K562 (cell line): ENCODE results near the gene MS4A2. TPM values are rescaled to one million over a fixed set of nuclear protein-coding genes. Genes with fewer than 3 reads are reported as not detected.

ENCODE experiments used
- ATAC-seq: fragments of 200-7000 bp; cut with Tn5 transposase; 3 replicates; pipeline ENCODE4 v1.9.1; 2020; ENCODE audit warnings: moderate library complexity
- BruUV-seq: library from RNA; stranded (reverse); fragments of 400-500 nt; replicated peaks from 2 replicates; lab custom pipeline; 2021; lab: Mats Ljungman, UMichigan
- CTCF ChIA-PET: fragments of 300-600 bp; formaldehyde crosslinking; extraction: SDS; loops from one replicate; lab custom pipeline; 2021; ENCODE audit warnings: low intra/inter-chr PET ratio; lab: Yijun Ruan, JAX
- POLR2A ChIA-PET: fragments of 300-600, 350-650 bp; sonication (Branson Sonifier 250); formaldehyde crosslinking; extraction: SDS; loops from one replicate; lab custom pipeline; 2021; ENCODE audit warnings: antibody characterized with exemption, inconsistent platforms; lab: Yijun Ruan, JAX
- DNase-seq, 4 experiments: peaks; one replicate each; pipeline versions ENCODE4 v3.0.0 to v3.0.0-alpha.2; 2011 to 2018; ENCODE audit warnings: low spot score in 3 of 4, mixed read lengths in 3 of 4; ENCODE audit errors: extremely low read depth in 1 of 4
- FAIRE-seq: peaks from 2 replicates; lab custom pipeline; 2011; peaks lifted over from hg19 to GRCh38; lab: Jason Lieb, UNC
- H2AFZ ChIP-seq: 2 replicates; pipeline ENCODE4 v1.6.0; 2011; ENCODE audit warnings: low read depth, low read length, control low read depth, inconsistent platforms
- H3K27ac ChIP-seq: fragments of 200-600 bp; 3 replicates; pipeline ENCODE4 v1.8.0; 2011; ENCODE audit warnings: low read depth, mild to moderate bottlenecking, control low read depth, inconsistent platforms, low read length, moderate library complexity, mixed read lengths; ENCODE audit errors: extremely low read depth
- H3K27me3 ChIP-seq, 2 experiments: fragments of 300-600 bp in 1 of 2; 2 replicates in 1 of 2; 3 replicates in 1 of 2; pipeline versions ENCODE4 v1.6.0 to v1.8.0; 2011; ENCODE audit warnings: inconsistent platforms in 2 of 2, low read length in 2 of 2, mild to moderate bottlenecking in 1 of 2, mixed read lengths in 1 of 2, moderate library complexity in 1 of 2; ENCODE audit not compliant: control insufficient read depth in 2 of 2, insufficient read depth in 2 of 2
- H3K36me3 ChIP-seq: fragments of 300-600 bp; 3 replicates; pipeline ENCODE4 v1.8.0; 2011; ENCODE audit warnings: mild to moderate bottlenecking, low read length, inconsistent platforms; ENCODE audit not compliant: control insufficient read depth, insufficient read depth
- H3K4me1 ChIP-seq, 2 experiments: fragments of 200-600 bp in 1 of 2; replicated peaks in 1 of 2; 2 replicates in 1 of 2; 3 replicates in 1 of 2; pipeline versions ENCODE4 v1.5.1 to v1.8.0; 2011; ENCODE audit warnings: inconsistent platforms in 2 of 2, low read length in 2 of 2, mild to moderate bottlenecking in 1 of 2, mixed read lengths in 1 of 2, moderate library complexity in 1 of 2; ENCODE audit not compliant: control insufficient read depth in 2 of 2, insufficient read depth in 2 of 2
- H3K4me2 ChIP-seq: 2 replicates; pipeline ENCODE4 v1.6.1; 2011; ENCODE audit warnings: low read length, control low read depth, inconsistent platforms, mixed read lengths; ENCODE audit not compliant: insufficient read depth
- H3K4me3 ChIP-seq: fragments of 200-600 bp; sonication (generic), shearing (Covaris generic); 2 replicates; pipeline ENCODE4 v1.5.1; 2016; ENCODE audit warnings: control low read depth, inconsistent platforms
- H3K79me2 ChIP-seq: fragments of 200-600 bp; 3 replicates; pipeline ENCODE4 v1.8.0; 2011; ENCODE audit warnings: low read length, inconsistent platforms; ENCODE audit not compliant: control insufficient read depth, insufficient read depth
- H3K9ac ChIP-seq, 2 experiments: 2 replicates each; pipeline versions ENCODE4 v1.6.0 to v1.6.1; 2011; ENCODE audit warnings: low read depth in 2 of 2, low read length in 2 of 2, control low read depth in 1 of 2, inconsistent platforms in 1 of 2, mild to moderate bottlenecking in 1 of 2, mixed read lengths in 1 of 2; ENCODE audit not compliant: insufficient read depth in 1 of 2
- H3K9me1 ChIP-seq: one replicate; pipeline ENCODE4 v1.6.0; 2011; ENCODE audit warnings: inconsistent platforms, mild to moderate bottlenecking, low read length, moderate library complexity; ENCODE audit not compliant: control insufficient read depth, insufficient read depth
- H3K9me3 ChIP-seq: replicated peaks from 2 replicates; pipeline ENCODE4 v1.5.1; 2011; ENCODE audit warnings: low read depth, low read length, inconsistent platforms; ENCODE audit not compliant: control insufficient read depth, insufficient read depth
- H4K20me1 ChIP-seq: replicated peaks from 2 replicates; pipeline ENCODE4 v1.6.1; 2011; ENCODE audit warnings: low read length, inconsistent platforms, mixed read lengths; ENCODE audit not compliant: control insufficient read depth, insufficient read depth
- ARID1B ChIP-seq: fragments of 450-650 bp; IDR thresholded peaks from 2 replicates; pipeline ENCODE4 v1.6.1; 2016; ENCODE audit warnings: antibody characterized with exemption, mild to moderate bottlenecking, inconsistent platforms
- BHLHE40 ChIP-seq: IDR thresholded peaks from 2 replicates; pipeline ENCODE4 v1.6.1; 2011; ENCODE audit warnings: low read length, improper control_type of control experiment
- CREB1 ChIP-seq, 2 experiments: sonication (generic) in 1 of 2; formaldehyde crosslinking in 1 of 2; IDR thresholded peaks; 2 replicates each; pipeline versions ENCODE4 v1.6.1 to v1.8.0; 2012 to 2022; ENCODE audit warnings: inconsistent platforms in 1 of 2, mild to moderate bottlenecking in 1 of 2, missing genetic modification reagents in 1 of 2, moderate library complexity in 1 of 2
- CTBP1 ChIP-seq: fragments of 450-650 bp; IDR thresholded peaks from 2 replicates; pipeline ENCODE4 v1.6.1; 2016; ENCODE audit warnings: borderline replicate concordance
- GATAD2B ChIP-seq: fragments of 450-650 bp; IDR thresholded peaks from 2 replicates; pipeline ENCODE4 v1.6.1; 2017; ENCODE audit warnings: mild to moderate bottlenecking, borderline replicate concordance
- MAFF ChIP-seq: IDR thresholded peaks from 2 replicates; pipeline ENCODE4 v1.6.1; 2012; ENCODE audit warnings: low read length, improper control_type of control experiment
- NCOR1 ChIP-seq: fragments of 450-650 bp; IDR thresholded peaks from 2 replicates; pipeline ENCODE4 v1.6.1; 2016; ENCODE audit warnings: mild to moderate bottlenecking, moderate library complexity
- PHB ChIP-seq: fragments of 250-450 bp; sonication (Bioruptor Pico); IDR thresholded peaks from 2 replicates; pipeline ENCODE4 v1.5.0; 2021
- POLR3A ChIP-seq: IDR thresholded peaks from 2 replicates; pipeline ENCODE4 v1.6.1; 2011; ENCODE audit warnings: borderline replicate concordance, mild to moderate bottlenecking, moderate library complexity; ENCODE audit not compliant: insufficient read length, insufficient read depth; ENCODE audit errors: extremely low read depth
- PURB ChIP-seq: sonication (generic); formaldehyde crosslinking; IDR thresholded peaks from 2 replicates; pipeline ENCODE4 v1.9.0; 2021; ENCODE audit warnings: low read depth, mild to moderate bottlenecking, missing genetic modification reagents
- RB1 ChIP-seq: fragments of 450-650 bp; IDR thresholded peaks from 2 replicates; pipeline ENCODE4 v1.6.1; 2017; ENCODE audit warnings: low read depth, mild to moderate bottlenecking
- SMAD3 ChIP-seq: fragments of 450-650 bp; formaldehyde crosslinking; conservative IDR thresholded peaks from 2 replicates; pipeline ENCODE4 v1.4.0; 2020; ENCODE audit warnings: mild to moderate bottlenecking
- SMC3 ChIP-seq: conservative IDR thresholded peaks from 2 replicates; pipeline ENCODE4 v1.6.1; 2011; ENCODE audit warnings: low read depth, low read length, improper control_type of control experiment; ENCODE audit not compliant: insufficient read depth
- STAT5A ChIP-seq: IDR thresholded peaks from 2 replicates; pipeline ENCODE4 v1.6.1; 2012; ENCODE audit warnings: low read length, inconsistent platforms, borderline replicate concordance
- TAF1 ChIP-seq: IDR thresholded peaks from 2 replicates; pipeline ENCODE4 v1.6.1; 2011; ENCODE audit warnings: mild to moderate bottlenecking, low read length, moderate library complexity; ENCODE audit not compliant: insufficient read depth, control insufficient read depth, severe bottlenecking; ENCODE audit errors: extremely low read depth
- ZC3H8 ChIP-seq: fragments of 450-650 bp; IDR thresholded peaks from 2 replicates; pipeline ENCODE4 v1.6.1; 2017
- ZNF24 ChIP-seq: fragments of 450-650 bp; IDR thresholded peaks from 2 replicates; pipeline ENCODE4 v1.6.1; 2016
- ZNF583 ChIP-seq: fragments of 250-450 bp; sonication (Bioruptor Pico); IDR thresholded peaks from 2 replicates; pipeline ENCODE4 v1.4.0; 2020
- WGBS: fragments of 100-300 bp; shearing (Covaris generic); methylation state at CpG from one replicate; pipeline ENCODE4 v1.1.6; 2016; ENCODE audit warnings: low coverage, mixed read lengths; ENCODE audit not compliant: insufficient coverage; ENCODE audit errors: missing lambda C conversion rate; 5-methylcytosine and 5-hydroxymethylcytosine counted together
- in situ Hi-C: fragments of 300-500 bp; cut with MboI; formaldehyde crosslinking; loops from 4 replicates; pipeline ENCODE4 v1.15.0; 2018; ENCODE audit warnings: inconsistent platforms, mixed read lengths
- intact Hi-C: fragments of 100-400 bp; cut with micrococcal nuclease; formaldehyde crosslinking; loops from 2 replicates; pipeline ENCODE4 v1.14.2; 2022
- polyA plus RNA-seq, 8 experiments: library from polyadenylated mRNA; depleted of rRNA in 4 of 8; stranded (reverse) in 5 of 8; unstranded in 3 of 8; fragments of >200 nt; fragmentation: Nextera tagmentation in 2 of 8; fragmentation: Illumina TruSeq in 1 of 8; extraction: Ambion mirVana in 2 of 8; extraction: Trizol in 1 of 8; gene quantifications; 2 replicates each; pipeline versions ENCODE4 v1.2.1 to v1.2.3, GENCODE V29; 2011 to 2014; ENCODE audit warnings: inconsistent platforms in 1 of 8, missing spikeins in 1 of 8
- total RNA-seq, 7 experiments: library from RNA; depleted of rRNA in 6 of 7; stranded (reverse); fragments of >200 nt in 6 of 7; fragmentation: Illumina TruSeq in 2 of 7; extraction: Trizol in 2 of 7; gene quantifications; 2 replicates each; pipeline versions ENCODE4 v1.2.1 to v1.2.3, GENCODE V29; 2011 to 2021; ENCODE audit warnings: low replicate concordance in 1 of 7
- TF ChIP-seq, protein P1 (sequence below): fragments of 250-450 bp; sonication (Bioruptor Pico); IDR thresholded peaks from 2 replicates; pipeline ENCODE4 v1.4.0; 2020; ENCODE audit warnings: mild to moderate bottlenecking, moderate library complexity, borderline replicate concordance
- TF ChIP-seq, protein P2 (sequence below): IDR thresholded peaks from 2 replicates; pipeline ENCODE4 v1.6.1; 2011; ENCODE audit not compliant: insufficient read length; ENCODE audit errors: extremely low read depth

The MS4A2 gene
- total and polyA plus RNA-seq, 9 of the 15 experiments (the other 6 are each of a cell fraction or from before 2014, with no cell fraction given): 0.06 to 5.7 (median 0.86) TPM

- H3K79me2 ChIP-seq: peaks cover 18% of the 10 kb centered on the region; the same call in 2 of the 3 replicates
- no peaks in the 10 kb centered on the region for H3K36me3 ChIP-seq
- ChIA-PET CTCF (no interaction called here), POLR2A (interaction anchor here (0.6 kb wide), 1 partner anchor 359 kb away, joined by 4 read pairs; no protein-coding TSS in a partner anchor)
- H3K4me2 ChIP-seq: peak within 1 kb of the TSS; percentile 66
- H3K27me3 ChIP-seq: no peaks in the 10 kb centered on the region
- peaks cover 3 to 25% of the 10 kb centered on the region in 2 experiments; a peak in 4 of 5 replicates for H3K4me1 ChIP-seq
- FAIRE-seq: peak; percentile 81
- H2AFZ ChIP-seq: peak within 1 kb of the TSS; percentile 64
- H3K9ac ChIP-seq: peak within 1 kb of the TSS; percentile 14 to 31; a peak in 2 of 4 replicates
- DNase-seq: peak; percentile 20 to 76 (median 34)
- H3K9me3 ChIP-seq: no peaks in the 10 kb centered on the region
- no TSS peak for BruUV-seq
- H3K27ac ChIP-seq: peak within 1 kb of the TSS; percentile 62; the same call in 2 of the 3 replicates
- no peaks in the 10 kb centered on the region for H4K20me1 ChIP-seq
- in situ Hi-C loops (no loop called here), intact Hi-C loops (loop anchor here (1.0 to 10.0 kb wide), 3 partner anchors 66 to 302 kb away; partner anchors contain the start of gene STX3)
- no peaks in the 10 kb centered on the region for H3K9me1 ChIP-seq
- H3K4me3 ChIP-seq: peak within 1 kb of the TSS; percentile 19; the same call in 1 of the 2 replicates
- ATAC-seq: peak; percentile 90
- 2% methylated on average over 8 of the region's 8 CpGs for WGBS
- TF ChIP-seq ARID1B: peak; percentile 82
- TF ChIP-seq CREB1 (IDR thresholded peaks at IDR 0.05): no peak
- TF ChIP-seq CREB1 (CRISPR knock-in tag; IDR thresholded peaks at IDR 0.05): no peak
- TF ChIP-seq MAFF: no peak
- TF ChIP-seq CTBP1: peak; percentile 95
- TF ChIP-seq TAF1: no peak
- no peak for TF ChIP-seq SMC3
- TF ChIP-seq GATAD2B: no peak
- no peak for TF ChIP-seq RB1
- TF ChIP-seq PURB (CRISPR knock-in tag): no peak
- TF ChIP-seq ZC3H8: no peak
- no peak for TF ChIP-seq ZNF583
- TF ChIP-seq, protein P1, sequence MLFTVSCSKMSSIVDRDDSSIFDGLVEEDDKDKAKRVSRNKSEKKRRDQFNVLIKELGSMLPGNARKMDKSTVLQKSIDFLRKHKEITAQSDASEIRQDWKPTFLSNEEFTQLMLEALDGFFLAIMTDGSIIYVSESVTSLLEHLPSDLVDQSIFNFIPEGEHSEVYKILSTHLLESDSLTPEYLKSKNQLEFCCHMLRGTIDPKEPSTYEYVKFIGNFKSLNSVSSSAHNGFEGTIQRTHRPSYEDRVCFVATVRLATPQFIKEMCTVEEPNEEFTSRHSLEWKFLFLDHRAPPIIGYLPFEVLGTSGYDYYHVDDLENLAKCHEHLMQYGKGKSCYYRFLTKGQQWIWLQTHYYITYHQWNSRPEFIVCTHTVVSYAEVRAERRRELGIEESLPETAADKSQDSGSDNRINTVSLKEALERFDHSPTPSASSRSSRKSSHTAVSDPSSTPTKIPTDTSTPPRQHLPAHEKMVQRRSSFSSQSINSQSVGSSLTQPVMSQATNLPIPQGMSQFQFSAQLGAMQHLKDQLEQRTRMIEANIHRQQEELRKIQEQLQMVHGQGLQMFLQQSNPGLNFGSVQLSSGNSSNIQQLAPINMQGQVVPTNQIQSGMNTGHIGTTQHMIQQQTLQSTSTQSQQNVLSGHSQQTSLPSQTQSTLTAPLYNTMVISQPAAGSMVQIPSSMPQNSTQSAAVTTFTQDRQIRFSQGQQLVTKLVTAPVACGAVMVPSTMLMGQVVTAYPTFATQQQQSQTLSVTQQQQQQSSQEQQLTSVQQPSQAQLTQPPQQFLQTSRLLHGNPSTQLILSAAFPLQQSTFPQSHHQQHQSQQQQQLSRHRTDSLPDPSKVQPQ: no peak
- no peak for TF ChIP-seq SMAD3 (CRISPR knock-in tag)
- no peak for TF ChIP-seq POLR3A
- TF ChIP-seq, protein P2, sequence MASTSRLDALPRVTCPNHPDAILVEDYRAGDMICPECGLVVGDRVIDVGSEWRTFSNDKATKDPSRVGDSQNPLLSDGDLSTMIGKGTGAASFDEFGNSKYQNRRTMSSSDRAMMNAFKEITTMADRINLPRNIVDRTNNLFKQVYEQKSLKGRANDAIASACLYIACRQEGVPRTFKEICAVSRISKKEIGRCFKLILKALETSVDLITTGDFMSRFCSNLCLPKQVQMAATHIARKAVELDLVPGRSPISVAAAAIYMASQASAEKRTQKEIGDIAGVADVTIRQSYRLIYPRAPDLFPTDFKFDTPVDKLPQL: no peak
- peak; percentile 73 for TF ChIP-seq STAT5A
- TF ChIP-seq PHB: no peak
- no peak for TF ChIP-seq BHLHE40
- TF ChIP-seq ZNF24: no peak
- TF ChIP-seq NCOR1: peak; percentile 69
Measured at GRCh38 chr11:60056349-60056969, 32.0 kb upstream of the MS4A2 start, which contains the start of gene MS4A3. MS4A3 (plus strand) TSS chr11:60056665; CDS start chr11:60061161, 4,496 bp downstream.
